Endothelial cell (in vitro differentiated cells): ENCODE measurements around the gene GRID2IP. TPM values are rescaled to one million over a fixed set of nuclear protein-coding genes. Genes with fewer than 3 reads are reported as not detected.

ENCODE experiments used
- DNase-seq: peaks from one replicate; pipeline ENCODE4 v3.0.0; 2021; ENCODE audit warnings: low spot score
- H3K27ac Mint-ChIP-seq: one replicate; pipeline ENCODE4 v1.8.0; 2021; ENCODE audit warnings: mixed read lengths, inconsistent platforms; ENCODE audit not compliant: unreplicated experiment
- H3K27me3 Mint-ChIP-seq: one replicate; pipeline ENCODE4 v1.8.0; 2021; ENCODE audit warnings: mild to moderate bottlenecking, moderate library complexity, mixed read lengths, inconsistent platforms; ENCODE audit not compliant: unreplicated experiment
- H3K36me3 Mint-ChIP-seq: one replicate; pipeline ENCODE4 v1.8.0; 2021; ENCODE audit warnings: mild to moderate bottlenecking, low read depth, mixed read lengths, inconsistent platforms; ENCODE audit not compliant: unreplicated experiment
- H3K4me1 Mint-ChIP-seq: one replicate; pipeline ENCODE4 v1.8.0; 2021; ENCODE audit warnings: mild to moderate bottlenecking, mixed read lengths, inconsistent platforms; ENCODE audit not compliant: unreplicated experiment
- H3K4me3 Mint-ChIP-seq: one replicate; pipeline ENCODE4 v1.8.0; 2021; ENCODE audit warnings: mild to moderate bottlenecking, mixed read lengths, inconsistent platforms; ENCODE audit not compliant: unreplicated experiment
- H3K9me3 Mint-ChIP-seq: one replicate; pipeline ENCODE4 v1.8.0; 2021; ENCODE audit warnings: mixed read lengths, inconsistent platforms; ENCODE audit not compliant: unreplicated experiment
- CTCF ChIP-seq: fragments of 200-600 bp; sonication (generic); IDR thresholded peaks from one replicate; pipeline ENCODE4 v1.5.0; 2021; ENCODE audit warnings: antibody characterized with exemption; ENCODE audit not compliant: unreplicated experiment
- total RNA-seq: library from RNA; stranded (reverse); fragmentation: NEBNext Ultra II Directional; extraction: Animal tissue kit (Norgen Biotek cat#: 25700); gene quantifications from one replicate; pipeline ENCODE4 v1.2.1, GENCODE V29; 2021; ENCODE audit not compliant: unreplicated experiment

GRID2IP gene
- total RNA-seq, 1 donor from 2014 or later: 0.08 TPM

- H3K4me1 Mint-ChIP-seq: peaks cover 10% of the 10 kb centered on the region
- peak overlapping the region; percentile 47 for H3K4me3 Mint-ChIP-seq
- peaks cover 9% of the 10 kb centered on the region for H3K36me3 Mint-ChIP-seq
- DNase-seq: no peak
- no peaks in the 10 kb centered on the region for H3K9me3 Mint-ChIP-seq
- no peak overlapping the region for H3K27ac Mint-ChIP-seq
- H3K27me3 Mint-ChIP-seq: peaks cover 7% of the 10 kb centered on the region
- no peak for TF ChIP-seq CTCF
Measured at GRCh38 chr7:6448943-6449543, 102.2 kb downstream of the GRID2IP start.

- Mint-ChIP-seq H3K27ac (peak within 1 kb of the TSS; percentile 74), H3K27me3 (peaks cover 7% of the 10 kb centered on the region), H3K9me3 (no peaks in the 10 kb centered on the region), H3K4me1 (peaks cover 8% of the 10 kb centered on the region), H3K36me3 (peaks cover 9% of the 10 kb centered on the region), H3K4me3 (peak within 1 kb of the TSS; percentile 96)
- DNase-seq: peak; percentile 97
- TF ChIP-seq CTCF: no peak
Measured at GRCh38 chr7:6447581-6448199, 103.6 kb downstream of the GRID2IP start, which contains the start of gene DAGLB. DAGLB (minus strand) TSS chr7:6447954; CDS start chr7:6447842, 112 bp downstream.

Other genes with a start within 250 kb of the GRID2IP start
- gene FAM220A, start 202.5 kb downstream of the GRID2IP start, total RNA-seq: 15.6 TPM
- gene RAC1, start 176.9 kb downstream of the GRID2IP start, total RNA-seq: 307 TPM
- 27.2 TPM for gene DAGLB, start 103.5 kb downstream of the GRID2IP start, total RNA-seq
- gene KDELR2, start 67.3 kb downstream of the GRID2IP start, total RNA-seq: 105 TPM
- 44.0 TPM for gene ZDHHC4, start 26.0 kb upstream of the GRID2IP start, total RNA-seq
- gene INTS15, start 38.6 kb upstream of the GRID2IP start, total RNA-seq: 39.6 TPM
- gene ZNF853, start 64.1 kb upstream of the GRID2IP start, total RNA-seq: 7.9 TPM
- 42.2 TPM for gene ZNF316, start 85.9 kb upstream of the GRID2IP start, total RNA-seq
- gene ZNF12, start 155.5 kb upstream of the GRID2IP start, total RNA-seq: 30.8 TPM
- 0.51 TPM for gene RSPH10B2, start 202.6 kb upstream of the GRID2IP start, total RNA-seq